Prostate gland (tissue), 2 donors: ENCODE results near the gene TRIP11. TPM values are rescaled to one million over a fixed set of nuclear protein-coding genes. Genes with fewer than 3 reads are reported as not detected.

Experiments used
- DNase-seq: peaks from one replicate; pipeline ENCODE4 v3.0.0-alpha.2; 2019; ENCODE audit warnings: low spot score
- H3K27ac ChIP-seq, 2 donors: fragments of 200-600 bp; sonication (generic); 2 replicates each; pipeline ENCODE4 v1.5.1; 2017 to 2019
- H3K27me3 ChIP-seq: fragments of 200-600 bp; sonication (generic); replicated peaks from 2 replicates; pipeline ENCODE4 v1.5.1; 2019; ENCODE audit not compliant: insufficient read depth
- H3K36me3 ChIP-seq, 2 donors: fragments of 200-600 bp; sonication (generic); 1 replicate in 1 of 2; 2 replicates in 1 of 2; pipeline versions ENCODE4 v1.5.1 to v1.8.1; 2017 to 2019
- H3K4me1 ChIP-seq: fragments of 200-600 bp; sonication (generic); replicated peaks from 2 replicates; pipeline ENCODE4 v1.5.1; 2019
- H3K4me3 ChIP-seq, 2 donors: fragments of 200-600 bp; sonication (generic); 2 replicates each; pipeline ENCODE4 v1.5.1; 2017 to 2019
- H3K9me3 ChIP-seq: fragments of 200-600 bp; sonication (generic); 2 replicates; pipeline ENCODE4 v1.5.1; 2017
- CTCF ChIP-seq, 4 experiments: fragments of 200-600 bp in 2 of 4; fragments of 450-650 bp in 2 of 4; sonication (generic) in 2 of 4; IDR thresholded peaks; 1 replicate in 3 of 4; 2 replicates in 1 of 4; pipeline ENCODE4 v1.5.1; 2016 to 2019; ENCODE audit warnings: antibody characterized with exemption in 4 of 4, mild to moderate bottlenecking in 2 of 4, moderate library complexity in 2 of 4
- POLR2A ChIP-seq: fragments of 450-650 bp; IDR thresholded peaks from one replicate; pipeline ENCODE4 v1.6.1; 2016; ENCODE audit warnings: antibody characterized with exemption, mild to moderate bottlenecking
- POLR2AphosphoS5 ChIP-seq: sonication (generic); formaldehyde crosslinking; IDR thresholded peaks from one replicate; pipeline ENCODE4 v1.6.1; 2017; ENCODE audit warnings: antibody characterized with exemption
- WGBS: methylation state at CpG from one replicate; pipeline ENCODE4 v1.1.5; 2018; 5-methylcytosine and 5-hydroxymethylcytosine counted together
- intact Hi-C: fragments of 100-400 bp; cut with DNase I; formaldehyde crosslinking; loops from one replicate; pipeline ENCODE4 v1.14.2; 2022
- total RNA-seq, 2 donors: library from RNA; depleted of rRNA; stranded (reverse); fragments of >200 nt; gene quantifications; one replicate each; pipeline ENCODE4 v1.1.0, GENCODE V29; 2016

TRIP11 gene
- total RNA-seq, 2 donors from 2014 or later, result 27.1 to 42.4 TPM

GRCh38 chr14:91931478-91932088 is 108.3 kb downstream of the TRIP11 start:
- Histone ChIP-seq H3K4me3 (no peak overlapping the region), H3K27ac (no peak overlapping the region), H3K27me3 (no peaks in the 10 kb centered on the region), H3K4me1 (no peaks in the 10 kb centered on the region), H3K36me3 (no peaks in the 10 kb centered on the region), H3K9me3 (no peaks in the 10 kb centered on the region)
- 94% methylated on average over 11 of the region's 11 CpGs for WGBS
- TF ChIP-seq POLR2AphosphoS5, result no peak
- no peak for TF ChIP-seq POLR2A
- intact Hi-C loops, result no loop called here
- DNase-seq, result no peak

GRCh38 chr14:91929700-91930099 is 110.2 kb downstream of the TRIP11 start:
- no peak for TF ChIP-seq CTCF (IDR thresholded peaks at IDR 0.05)
- TF ChIP-seq POLR2AphosphoS5, result no peak
- TF ChIP-seq POLR2A, result no peak
- 63% methylated on average over 3 of the region's 3 CpGs for WGBS
- DNase-seq, result no peak
- Histone ChIP-seq H3K27ac (no peak overlapping the region), H3K27me3 (no peaks in the 10 kb centered on the region), H3K4me1 (no peaks in the 10 kb centered on the region), H3K36me3 (no peaks in the 10 kb centered on the region), H3K9me3 (no peaks in the 10 kb centered on the region), H3K4me3 (no peak overlapping the region)
- intact Hi-C loops, result no loop called here

GRCh38 chr14:91927800-91928199 is 112.1 kb downstream of the TRIP11 start:
- H3K4me3 ChIP-seq, result no peak overlapping the region
- H3K9me3 ChIP-seq, result no peaks in the 10 kb centered on the region
- H3K27ac ChIP-seq, result no peak overlapping the region
- TF ChIP-seq POLR2AphosphoS5 (no peak), CTCF (IDR thresholded peaks at IDR 0.05) (no peak), POLR2A (no peak)
- intact Hi-C loops, result no loop called here
- no peaks in the 10 kb centered on the region for H3K27me3 ChIP-seq
- WGBS, result 72% methylated on average over 5 of the region's 5 CpGs
- DNase-seq, result no peak
- no peaks in the 10 kb centered on the region for H3K4me1 ChIP-seq
- H3K36me3 ChIP-seq, result no peaks in the 10 kb centered on the region

GRCh38 chr14:91927191-91927590 is 112.7 kb downstream of the TRIP11 start:
- Histone ChIP-seq H3K27me3 (no peaks in the 10 kb centered on the region), H3K36me3 (no peaks in the 10 kb centered on the region), H3K27ac (no peak overlapping the region), H3K4me1 (no peaks in the 10 kb centered on the region), H3K4me3 (no peak overlapping the region), H3K9me3 (no peaks in the 10 kb centered on the region)
- no peak for DNase-seq
- intact Hi-C loops, result no loop called here
- 87% methylated on average over 3 of the region's 3 CpGs for WGBS
- no peak for TF ChIP-seq POLR2A
- TF ChIP-seq POLR2AphosphoS5, result no peak
- no peak for TF ChIP-seq CTCF (IDR thresholded peaks at IDR 0.05)

- WGBS, result 81% methylated on average over 17 of the region's 17 CpGs
- no peak for DNase-seq
- no peak for TF ChIP-seq POLR2A
- no peak for TF ChIP-seq POLR2AphosphoS5
- TF ChIP-seq CTCF (IDR thresholded peaks at IDR 0.05), result no peak
- Histone ChIP-seq H3K27me3 (no peaks in the 10 kb centered on the region), H3K36me3 (no peaks in the 10 kb centered on the region), H3K4me3 (no peak overlapping the region), H3K4me1 (no peaks in the 10 kb centered on the region), H3K27ac (no peak overlapping the region), H3K9me3 (no peaks in the 10 kb centered on the region)
- intact Hi-C loops, result no loop called here
Measured at GRCh38 chr14:91926131-91926890, 113.5 kb downstream of the TRIP11 start.
